ENCODE measurements around the gene MBD3.
"Not testable (repeated sequence)": the region's sequence is repeated elsewhere in the genome, so short reads cannot be mapped to it uniquely, and the experiment has no call there.

MBD3 gene

GRCh38 chr19:1533510-1534150, 59.0 kb downstream of the MBD3 start:
- no peak for DNase-seq

- no peak for DNase-seq
Measured at GRCh38 chr19:1532003-1532402, 60.7 kb downstream of the MBD3 start.

- DNase-seq, result no peak
Measured at GRCh38 chr19:1531587-1531986, 61.1 kb downstream of the MBD3 start.

- not testable (repeated sequence) for DNase-seq
Measured at GRCh38 chr19:1530856-1531255, 61.8 kb downstream of the MBD3 start.

GRCh38 chr19:1529430-1529816, 63.2 kb downstream of the MBD3 start:
- no peak for DNase-seq

GRCh38 chr19:1528596-1529429, 63.9 kb downstream of the MBD3 start:
- DNase-seq, result no peak

GRCh38 chr19:1527650-1528309, 64.9 kb downstream of the MBD3 start:
- DNase-seq, result no peak

GRCh38 chr19:1526979-1527649, 65.6 kb downstream of the MBD3 start:
- DNase-seq, result no peak

GRCh38 chr19:1526066-1526778, 66.4 kb downstream of the MBD3 start:
- DNase-seq, result no peak

GRCh38 chr19:1525343-1525742, 67.3 kb downstream of the MBD3 start:
- DNase-seq, result no peak

GRCh38 chr19:1524972-1525325, 67.7 kb downstream of the MBD3 start:
- no peak for DNase-seq

GRCh38 chr19:1524287-1524971, 68.2 kb downstream of the MBD3 start:
- no peak for DNase-seq
